Transverse colon (tissue), 4 donors: Measurements from ENCODE around the gene C19orf25.

Experiments
- EP300 ChIP-seq: sonication (generic); formaldehyde crosslinking; IDR thresholded peaks from one replicate; pipeline ENCODE4 v1.6.1; 2017; ENCODE audit warnings: antibody characterized with exemption, low read depth
- POLR2A ChIP-seq: fragments of 450-650 bp; IDR thresholded peaks from one replicate; pipeline ENCODE4 v1.6.1; 2016; ENCODE audit warnings: antibody characterized with exemption, mild to moderate bottlenecking, moderate library complexity
- POLR2AphosphoS5 ChIP-seq, 3 donors: sonication (generic); formaldehyde crosslinking; IDR thresholded peaks; one replicate each; pipeline ENCODE4 v1.6.1; 2016; ENCODE audit warnings: antibody characterized with exemption in 3 of 3
- TF ChIP-seq, protein P1 (sequence below), 5 experiments: fragments of 200-600 bp in 3 of 5; fragments of 450-650 bp in 2 of 5; sonication (generic) in 3 of 5; IDR thresholded peaks; 1 replicate in 2 of 5; 2 replicates in 3 of 5; pipeline ENCODE4 v1.5.1; 2016 to 2017; ENCODE audit warnings: antibody characterized with exemption in 5 of 5, inconsistent platforms in 3 of 5, mild to moderate bottlenecking in 2 of 5, moderate library complexity in 1 of 5

DNA sequence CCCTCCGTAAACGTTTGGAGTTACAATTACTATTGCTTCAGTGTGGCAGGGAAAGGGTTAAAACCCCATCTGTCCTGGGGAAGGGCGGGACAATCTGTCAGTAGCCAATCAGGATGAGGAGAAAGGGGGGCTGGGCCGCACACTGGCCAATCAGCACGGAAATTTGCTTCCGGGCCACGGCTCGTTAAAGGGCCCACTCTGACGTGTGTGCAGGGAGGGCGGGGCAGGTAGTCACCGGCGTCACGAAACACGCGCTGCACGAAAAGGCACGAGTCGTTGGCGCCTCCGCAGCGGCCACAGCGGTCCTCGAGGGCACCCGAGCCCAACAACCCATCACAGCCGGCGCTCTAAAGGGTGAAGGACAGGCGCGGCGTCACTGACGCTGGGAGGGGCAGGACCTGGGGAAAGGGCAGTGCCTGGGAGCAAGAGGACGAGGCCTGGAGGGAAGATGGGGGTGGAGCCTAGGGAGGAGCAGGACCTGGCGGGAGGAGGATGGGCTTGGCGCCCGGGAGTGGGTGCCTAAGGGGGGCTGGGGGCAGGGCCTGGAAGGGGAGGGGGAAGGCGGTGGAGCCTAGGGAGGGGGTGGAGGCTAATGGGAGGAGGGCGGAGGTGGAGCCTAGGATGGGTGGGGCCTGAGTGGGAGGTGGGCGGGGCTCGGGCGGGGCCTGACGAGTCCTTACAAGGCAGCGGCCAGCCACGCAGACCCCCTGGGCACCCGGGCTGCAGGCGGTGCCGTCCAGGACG is 28.9 kb upstream of the C19orf25 start:
- TF ChIP-seq, protein P1, sequence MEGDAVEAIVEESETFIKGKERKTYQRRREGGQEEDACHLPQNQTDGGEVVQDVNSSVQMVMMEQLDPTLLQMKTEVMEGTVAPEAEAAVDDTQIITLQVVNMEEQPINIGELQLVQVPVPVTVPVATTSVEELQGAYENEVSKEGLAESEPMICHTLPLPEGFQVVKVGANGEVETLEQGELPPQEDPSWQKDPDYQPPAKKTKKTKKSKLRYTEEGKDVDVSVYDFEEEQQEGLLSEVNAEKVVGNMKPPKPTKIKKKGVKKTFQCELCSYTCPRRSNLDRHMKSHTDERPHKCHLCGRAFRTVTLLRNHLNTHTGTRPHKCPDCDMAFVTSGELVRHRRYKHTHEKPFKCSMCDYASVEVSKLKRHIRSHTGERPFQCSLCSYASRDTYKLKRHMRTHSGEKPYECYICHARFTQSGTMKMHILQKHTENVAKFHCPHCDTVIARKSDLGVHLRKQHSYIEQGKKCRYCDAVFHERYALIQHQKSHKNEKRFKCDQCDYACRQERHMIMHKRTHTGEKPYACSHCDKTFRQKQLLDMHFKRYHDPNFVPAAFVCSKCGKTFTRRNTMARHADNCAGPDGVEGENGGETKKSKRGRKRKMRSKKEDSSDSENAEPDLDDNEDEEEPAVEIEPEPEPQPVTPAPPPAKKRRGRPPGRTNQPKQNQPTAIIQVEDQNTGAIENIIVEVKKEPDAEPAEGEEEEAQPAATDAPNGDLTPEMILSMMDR (IDR thresholded peaks at IDR 0.05), result no peak
- TF ChIP-seq POLR2A, result no peak
- TF ChIP-seq POLR2AphosphoS5 (IDR thresholded peaks at IDR 0.05), result peak in 1 of 3 donors; percentile 16
- TF ChIP-seq EP300, result no peak
